Psoas muscle (tissue), 8 donors: ENCODE measurements around the gene MAU2. TPM values are rescaled to one million over a fixed set of nuclear protein-coding genes. Genes with fewer than 3 reads are reported as not detected.

Experiments used
- ATAC-seq, 4 donors: fragments of 200-7000 bp; cut with Tn5 transposase; one replicate each; pipeline ENCODE4 v1.9.1; 2020; ENCODE audit warnings: moderate library complexity in 3 of 4, mild to moderate bottlenecking in 2 of 4
- DNase-seq, 2 donors: peaks; one replicate each; pipeline ENCODE4 v3.0.0-alpha.2; 2020
- H3K27ac ChIP-seq: fragments of 200-600 bp; one replicate; pipeline ENCODE4 v1.8.0; 2022
- H3K27me3 ChIP-seq, 3 donors: fragments of 200-600 bp in 1 of 3; one replicate each; pipeline versions ENCODE4 v1.6.1 to v1.8.0; 2013 to 2022; ENCODE audit warnings: low read length in 2 of 3, mild to moderate bottlenecking in 2 of 3, moderate library complexity in 1 of 3; ENCODE audit not compliant: insufficient read depth in 3 of 3
- H3K36me3 ChIP-seq, 2 donors: fragments of 200-600 bp in 1 of 2; one replicate each; pipeline versions ENCODE4 v1.6.1 to v1.8.0; 2013 to 2022; ENCODE audit warnings: low read depth in 1 of 2, mild to moderate bottlenecking in 1 of 2, moderate library complexity in 1 of 2; ENCODE audit not compliant: insufficient read depth in 1 of 2
- H3K4me1 ChIP-seq: fragments of 200-600 bp; one replicate; pipeline ENCODE4 v1.8.0; 2022
- H3K4me3 ChIP-seq: fragments of 200-600 bp; one replicate; pipeline ENCODE4 v1.8.0; 2022; ENCODE audit warnings: mild to moderate bottlenecking
- H3K9me3 ChIP-seq: fragments of 200-600 bp; one replicate; pipeline ENCODE4 v1.8.0; 2022
- WGBS, 3 donors: extraction: QIAGEN DNeasy Blood & Tissue Kit; methylation state at CpG; one replicate each; pipeline versions ENCODE4 v1.1.6 to v1.1.7; 2013; 5-methylcytosine and 5-hydroxymethylcytosine counted together
- intact Hi-C, 2 donors: fragments of 100-400 bp; cut with DNase I; formaldehyde crosslinking; loops; one replicate each; pipeline versions ENCODE4 v1.11.0 to v1.14.2; 2022
- long read RNA-seq, 2 donors: library from polyadenylated mRNA; unstranded; transcript quantifications; one replicate each; pipeline ENCODE4 v2.0.0, GENCODE V29; 2021
- polyA plus RNA-seq, 3 donors: library from polyadenylated mRNA; stranded (reverse); fragments of 200-250 nt; gene quantifications; one replicate each; pipeline ENCODE4 v1.2.3, GENCODE V29; 2013
- total RNA-seq, 4 donors: library from RNA; stranded (reverse); fragmentation: NEBNext Ultra II Directional in 2 of 4; extraction: Animal tissue kit (Norgen Biotek cat#: 25700) in 2 of 4; gene quantifications; one replicate each; pipeline versions ENCODE4 v1.2.1 to v1.2.4, GENCODE V29; 2021 to 2023
- TF ChIP-seq, protein P1 (sequence below): fragments of 200-600 bp; IDR thresholded peaks from one replicate; pipeline ENCODE4 v1.8.0; 2022; ENCODE audit warnings: antibody characterized with exemption
- donor health status: healthy with polysubstance abuse.
- donor health status: DM: no; HTN: no; CAD: no; lungs with moderate emphysema.
- donor health status: Bipolar disorder and iron deficiency.
- donor health status: healthy.
- donor health status: DM: yes; HTN: yes; CAD: no.
- donor health status: DM: no; HTN: no; CAD: no.
- donor health status: DM: no; HTN: no; CAD: no.
- donor health status: DM: yes; HTN: yes; CAD: no.

MAU2 gene
- total RNA-seq (10 to 100 TPM; 26.2 to 55.1 (median 40.1) TPM), polyA plus RNA-seq (10 to 100 TPM; 12.3 to 20.3 (median 18.4) TPM)
- long read RNA-seq, donor 1, partial matches to known transcripts = 0 of 2 reads
- long read RNA-seq, donor 1, other reads (novel, unspliced or antisense) = 2 of 2 reads
- long read RNA-seq, donor 2, partial matches to known transcripts = 8 of 31 reads
- long read RNA-seq, donor 2, other reads (novel, unspliced or antisense) = 19 of 31 reads

DNA sequence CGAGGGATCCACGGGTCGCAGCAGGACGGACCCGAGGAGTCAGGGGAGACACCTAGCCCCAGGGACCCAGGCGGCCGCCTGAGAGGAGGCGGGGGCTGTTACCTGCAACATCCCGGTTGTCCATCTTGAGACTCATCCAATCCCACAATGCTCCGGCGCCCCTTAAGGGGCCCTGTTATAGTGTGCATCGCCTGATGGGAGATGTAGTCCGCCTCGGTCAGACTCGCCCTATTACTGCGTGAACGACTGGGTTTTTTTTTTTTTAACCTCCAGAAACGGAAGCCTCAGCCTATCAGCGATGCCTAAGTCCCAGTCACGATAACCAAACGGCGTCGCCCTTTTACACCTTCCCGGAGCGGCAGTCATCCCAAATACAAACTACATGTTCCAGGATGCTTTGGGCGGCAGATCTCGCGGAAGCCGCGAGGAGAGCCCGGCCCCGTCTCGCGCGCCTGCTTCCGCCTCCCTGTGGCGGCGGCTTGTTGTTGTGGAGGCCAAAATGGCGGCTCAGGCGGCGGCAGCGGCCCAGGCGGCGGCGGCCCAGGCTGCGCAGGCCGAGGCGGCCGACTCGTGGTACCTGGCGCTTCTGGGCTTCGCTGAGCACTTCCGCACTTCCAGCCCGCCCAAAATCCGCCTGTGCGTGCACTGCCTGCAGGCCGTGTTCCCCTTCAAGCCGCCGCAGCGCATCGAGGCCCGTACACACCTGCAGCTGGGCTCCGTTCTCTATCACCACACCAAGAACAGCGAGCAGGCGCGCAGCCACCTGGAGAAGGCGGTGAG is at the start of gene MAU2, which contains the start of gene SUGP1:
Gene MAU2 (plus strand): TSS at position 469 of the 780 bp plus-strand sequence. CDS start 31 bp downstream, at position 500.
Gene SUGP1 (minus strand): TSS at position 149 of the 780 bp plus-strand sequence. CDS start 13 bp downstream, at position 136.
- intact Hi-C loops = loop anchor here (2.0 to 5.0 kb wide), 2 partner anchors 128 kb away; partner anchors contain the start of genes BORCS8 (in 2 of the 2) and RFXANK (in 2 of the 2)

GRCh38 chr19:19271828-19272599 is 48.6 kb upstream of the MAU2 start:
- ATAC-seq = no peak
- H3K4me3 ChIP-seq = no peak overlapping the region
- peaks cover 0 to 12% (median 5%) of the 10 kb centered on the region in 3 donors for H3K27me3 ChIP-seq
- no peaks in the 10 kb centered on the region for H3K9me3 ChIP-seq
- no peak for DNase-seq
- no peaks in the 10 kb centered on the region for H3K4me1 ChIP-seq
- 88 to 91% (median 89%) methylated on average over 8 of the region's 8 CpGs for WGBS, 3 donors
- no peak overlapping the region for H3K27ac ChIP-seq
- peaks cover 0 to 17% of the 10 kb centered on the region in 2 donors for H3K36me3 ChIP-seq
- intact Hi-C loops = no loop called here
- TF ChIP-seq, protein P1, sequence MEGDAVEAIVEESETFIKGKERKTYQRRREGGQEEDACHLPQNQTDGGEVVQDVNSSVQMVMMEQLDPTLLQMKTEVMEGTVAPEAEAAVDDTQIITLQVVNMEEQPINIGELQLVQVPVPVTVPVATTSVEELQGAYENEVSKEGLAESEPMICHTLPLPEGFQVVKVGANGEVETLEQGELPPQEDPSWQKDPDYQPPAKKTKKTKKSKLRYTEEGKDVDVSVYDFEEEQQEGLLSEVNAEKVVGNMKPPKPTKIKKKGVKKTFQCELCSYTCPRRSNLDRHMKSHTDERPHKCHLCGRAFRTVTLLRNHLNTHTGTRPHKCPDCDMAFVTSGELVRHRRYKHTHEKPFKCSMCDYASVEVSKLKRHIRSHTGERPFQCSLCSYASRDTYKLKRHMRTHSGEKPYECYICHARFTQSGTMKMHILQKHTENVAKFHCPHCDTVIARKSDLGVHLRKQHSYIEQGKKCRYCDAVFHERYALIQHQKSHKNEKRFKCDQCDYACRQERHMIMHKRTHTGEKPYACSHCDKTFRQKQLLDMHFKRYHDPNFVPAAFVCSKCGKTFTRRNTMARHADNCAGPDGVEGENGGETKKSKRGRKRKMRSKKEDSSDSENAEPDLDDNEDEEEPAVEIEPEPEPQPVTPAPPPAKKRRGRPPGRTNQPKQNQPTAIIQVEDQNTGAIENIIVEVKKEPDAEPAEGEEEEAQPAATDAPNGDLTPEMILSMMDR = no peak

More for the DNA sequence above, at the start of gene MAU2, which contains the start of gene SUGP1:
- Histone ChIP-seq H3K9me3 (no peaks in the 10 kb centered on the region), H3K4me3 (peak within 1 kb of the TSS; percentile 93), H3K4me1 (peaks cover 47% of the 10 kb centered on the region), H3K36me3 (peaks cover 0 to 31% of the 10 kb centered on the region in 2 donors), H3K27ac (peak within 1 kb of the TSS; percentile 95), H3K27me3 (no peaks in the 10 kb centered on the region)
- ATAC-seq (peak; percentile 90 to 93 (median 91)), DNase-seq (peak; percentile 88 to 94)
- TF ChIP-seq, protein P1 = peak; percentile 48
- WGBS, 3 donors = 0 to 1% (median 0%) methylated on average over 58 to 67 of the region's 67 CpGs

GRCh38 chr19:19274146-19274545 is 46.5 kb upstream of the MAU2 start:
- Histone ChIP-seq H3K36me3 (peaks cover 0 to 38% of the 10 kb centered on the region in 2 donors), H3K9me3 (no peaks in the 10 kb centered on the region), H3K27ac (no peak overlapping the region), H3K4me1 (no peaks in the 10 kb centered on the region), H3K27me3 (peaks cover 0 to 12% (median 5%) of the 10 kb centered on the region in 3 donors), H3K4me3 (no peak overlapping the region)
- WGBS, 3 donors = 51 to 65% (median 54%) methylated on average over 8 of the region's 8 CpGs
- no peak for DNase-seq
- TF ChIP-seq, protein P1 = no peak
- intact Hi-C loops = no loop called here
- no peak for ATAC-seq

- Histone ChIP-seq H3K4me3 (no peak overlapping the region), H3K27me3 (peaks cover 0 to 12% (median 5%) of the 10 kb centered on the region in 3 donors), H3K4me1 (no peaks in the 10 kb centered on the region), H3K9me3 (no peaks in the 10 kb centered on the region), H3K27ac (no peak overlapping the region), H3K36me3 (peaks cover 0 to 46% of the 10 kb centered on the region in 2 donors)
- TF ChIP-seq, protein P1 = no peak
- DNase-seq (no peak), ATAC-seq (no peak)
- intact Hi-C loops = no loop called here
- WGBS, 3 donors = 40 to 54% (median 43%) methylated on average over 9 of the region's 9 CpGs
Observed at GRCh38 chr19:19274716-19275565, 45.7 kb upstream of the MAU2 start.
